GM20431 (cell line): ENCODE results near the gene FUOM.
"Not testable (repeated sequence)": the region's sequence is repeated elsewhere in the genome, so short reads cannot be mapped to it uniquely, and the experiment has no call there.

ENCODE experiments used
- in situ Hi-C: fragments of 300-500 bp; cut with MseI, MboI; formaldehyde crosslinking; loops from one replicate; pipeline ENCODE4 v1.15.0; 2020; ENCODE audit warnings: low sequenced_read_pairs; ENCODE audit not compliant: unreplicated experiment

Gene FUOM

GRCh38 chr10:133370030-133370786, 12.4 kb upstream of the FUOM start:
- in situ Hi-C loops: no loop called here

- in situ Hi-C loops: no loop called here
These were observed 10.3 kb upstream of the FUOM start for GRCh38 chr10:133368153-133368552.

- in situ Hi-C loops: not testable (repeated sequence)
These were observed 9.6 kb upstream of the FUOM start for GRCh38 chr10:133367461-133367860.

- in situ Hi-C loops: no loop called here
These were observed 8.9 kb upstream of the FUOM start for GRCh38 chr10:133366751-133367150.

- in situ Hi-C loops: no loop called here
These were observed 8.3 kb upstream of the FUOM start for GRCh38 chr10:133366130-133366478.

GRCh38 chr10:133365461-133366129, 7.8 kb upstream of the FUOM start:
- in situ Hi-C loops: no loop called here

GRCh38 chr10:133364645-133365431, 7.0 kb upstream of the FUOM start:
- in situ Hi-C loops: no loop called here

GRCh38 chr10:133362846-133363245, 5.0 kb upstream of the FUOM start:
- in situ Hi-C loops: no loop called here

- in situ Hi-C loops: no loop called here
These were observed 4.1 kb upstream of the FUOM start for GRCh38 chr10:133361773-133362441.

GRCh38 chr10:133361227-133361626, 3.4 kb upstream of the FUOM start:
- in situ Hi-C loops: no loop called here

GRCh38 chr10:133359972-133360610, 2.3 kb upstream of the FUOM start:
- in situ Hi-C loops: no loop called here

GRCh38 chr10:133359554-133359971, 1.7 kb upstream of the FUOM start:
- in situ Hi-C loops: no loop called here

GRCh38 chr10:133358925-133359310, 1.1 kb upstream of the FUOM start:
- in situ Hi-C loops: no loop called here

- in situ Hi-C loops: no loop called here
These were observed 524 bp upstream of the FUOM start for GRCh38 chr10:133358162-133358924.

- in situ Hi-C loops: no loop called here
These were observed 1.1 kb downstream of the FUOM start for GRCh38 chr10:133356549-133357284.

GRCh38 chr10:133355991-133356390, 1.8 kb downstream of the FUOM start:
- in situ Hi-C loops: no loop called here

GRCh38 chr10:133355266-133355665, 2.6 kb downstream of the FUOM start:
- in situ Hi-C loops: no loop called here

- in situ Hi-C loops: no loop called here
These were observed 3.1 kb downstream of the FUOM start for GRCh38 chr10:133354672-133355240.
